Keratinocyte (primary cell): Measurements from ENCODE around the gene EPHB1. TPM values are rescaled to one million over a fixed set of nuclear protein-coding genes. Genes with fewer than 3 reads are reported as not detected.

ENCODE experiments used
- DNase-seq: peaks from one replicate; pipeline ENCODE4 v3.0.0-alpha.2; 2011; ENCODE audit warnings: low read depth, missing footprints, low spot score
- FAIRE-seq: peaks from 2 replicates; lab custom pipeline; 2011; peaks lifted over from hg19 to GRCh38; lab: Jason Lieb, UNC
- H2AFZ ChIP-seq: 2 replicates; pipeline ENCODE4 v1.6.0; 2012; ENCODE audit warnings: low read length, control low read depth, inconsistent platforms; ENCODE audit not compliant: control insufficient read depth
- H3K27ac ChIP-seq: 2 replicates; pipeline ENCODE4 v1.5.1; 2011; ENCODE audit warnings: low read length; ENCODE audit not compliant: control insufficient read depth, insufficient read depth
- H3K27me3 ChIP-seq: 3 replicates; pipeline ENCODE4 v1.6.0; 2011; ENCODE audit warnings: low read length; ENCODE audit not compliant: control insufficient read depth, insufficient read depth; ENCODE audit errors: extremely low read depth
- H3K36me3 ChIP-seq, 2 experiments: 2 replicates in 1 of 2; 3 replicates in 1 of 2; pipeline ENCODE4 v1.5.1; 2011; ENCODE audit warnings: low read length in 2 of 2, mild to moderate bottlenecking in 1 of 2; ENCODE audit not compliant: control insufficient read depth in 2 of 2, insufficient read depth in 2 of 2; ENCODE audit errors: extremely low read depth in 1 of 2
- H3K4me1 ChIP-seq: 3 replicates; pipeline ENCODE4 v1.5.1; 2011; ENCODE audit warnings: low read length; ENCODE audit not compliant: control insufficient read depth, insufficient read depth; ENCODE audit errors: extremely low read depth
- H3K4me2 ChIP-seq: 3 replicates; pipeline ENCODE4 v1.6.0; 2011; ENCODE audit warnings: low read depth, low read length; ENCODE audit not compliant: control insufficient read depth, insufficient read depth; ENCODE audit errors: extremely low read depth
- H3K4me3 ChIP-seq, 3 experiments: fragments of 200-600 bp in 1 of 3; sonication (generic) in 1 of 3; 2 replicates in 2 of 3; 3 replicates in 1 of 3; pipeline ENCODE4 v1.5.1; 2011 to 2016; ENCODE audit warnings: low read length in 3 of 3, mild to moderate bottlenecking in 3 of 3, control low read depth in 2 of 3, inconsistent platforms in 1 of 3, low read depth in 1 of 3, mixed read lengths in 1 of 3, mixed run types in 1 of 3, moderate library complexity in 1 of 3; ENCODE audit not compliant: control insufficient read depth in 2 of 3, insufficient read depth in 2 of 3; ENCODE audit errors: extremely low read depth in 1 of 3
- H3K79me2 ChIP-seq: 2 replicates; pipeline ENCODE4 v1.6.0; 2012; ENCODE audit warnings: low read length; ENCODE audit not compliant: control insufficient read depth, insufficient read depth
- H3K9ac ChIP-seq: 3 replicates; pipeline ENCODE4 v1.6.0; 2011; ENCODE audit warnings: low read length; ENCODE audit not compliant: control insufficient read depth, insufficient read depth; ENCODE audit errors: extremely low read depth
- H3K9me1 ChIP-seq: 3 replicates; pipeline ENCODE4 v1.6.0; 2011; ENCODE audit warnings: low read length; ENCODE audit not compliant: control insufficient read depth, insufficient read depth; ENCODE audit errors: extremely low read depth
- H3K9me3 ChIP-seq: 2 replicates; pipeline ENCODE4 v1.5.1; 2012; ENCODE audit warnings: low read depth, low read length; ENCODE audit not compliant: control insufficient read depth
- H4K20me1 ChIP-seq: 3 replicates; pipeline ENCODE4 v1.6.0; 2011; ENCODE audit warnings: low read length; ENCODE audit not compliant: control insufficient read depth, insufficient read depth; ENCODE audit errors: extremely low read depth
- EZH2 ChIP-seq: IDR thresholded peaks from one replicate; pipeline ENCODE4 v1.6.1; 2012; ENCODE audit warnings: inconsistent platforms, mild to moderate bottlenecking, low read length, moderate library complexity
- dilution Hi-C: fragments of 300-500 bp; cut with MboI; formaldehyde crosslinking; loops from one replicate; pipeline ENCODE4 v1.7.0; 2020; ENCODE audit warnings: low sequenced_read_pairs; ENCODE audit not compliant: extremely low pct_ligation_motif_present
- polyA plus RNA-seq, 5 experiments: library from polyadenylated mRNA; depleted of rRNA in 3 of 5; stranded (reverse) in 3 of 5; stranded (forward) in 1 of 5; unstranded in 1 of 5; fragments of >200 nt; gene quantifications; 1 replicate in 1 of 5; 2 replicates in 3 of 5; 3 replicates in 1 of 5; pipeline versions ENCODE4 v1.2.1 to v1.2.3, GENCODE V29; 2011 to 2012; ENCODE audit warnings: missing spikeins in 2 of 5, low read depth in 1 of 5, low replicate concordance in 1 of 5
- TF ChIP-seq, protein P1 (sequence below), 3 experiments: IDR thresholded peaks in 1 of 3; conservative IDR thresholded peaks in 1 of 3; optimal IDR thresholded peaks in 1 of 3; 2 replicates in 2 of 3; 3 replicates in 1 of 3; pipeline versions ENCODE3 to v1.5.1; 2011; ENCODE audit warnings: low read length in 3 of 3, mild to moderate bottlenecking in 3 of 3, moderate library complexity in 2 of 3, control low read depth in 1 of 3, inconsistent platforms in 1 of 3; ENCODE audit not compliant: insufficient read depth in 2 of 3; ENCODE audit errors: extremely low read depth in 1 of 3

Gene EPHB1
- polyA plus RNA-seq, 1 donor (not counting 4 experiments of a cell fraction or from before 2014, with no cell fraction given), result 0.01 TPM

DNA sequence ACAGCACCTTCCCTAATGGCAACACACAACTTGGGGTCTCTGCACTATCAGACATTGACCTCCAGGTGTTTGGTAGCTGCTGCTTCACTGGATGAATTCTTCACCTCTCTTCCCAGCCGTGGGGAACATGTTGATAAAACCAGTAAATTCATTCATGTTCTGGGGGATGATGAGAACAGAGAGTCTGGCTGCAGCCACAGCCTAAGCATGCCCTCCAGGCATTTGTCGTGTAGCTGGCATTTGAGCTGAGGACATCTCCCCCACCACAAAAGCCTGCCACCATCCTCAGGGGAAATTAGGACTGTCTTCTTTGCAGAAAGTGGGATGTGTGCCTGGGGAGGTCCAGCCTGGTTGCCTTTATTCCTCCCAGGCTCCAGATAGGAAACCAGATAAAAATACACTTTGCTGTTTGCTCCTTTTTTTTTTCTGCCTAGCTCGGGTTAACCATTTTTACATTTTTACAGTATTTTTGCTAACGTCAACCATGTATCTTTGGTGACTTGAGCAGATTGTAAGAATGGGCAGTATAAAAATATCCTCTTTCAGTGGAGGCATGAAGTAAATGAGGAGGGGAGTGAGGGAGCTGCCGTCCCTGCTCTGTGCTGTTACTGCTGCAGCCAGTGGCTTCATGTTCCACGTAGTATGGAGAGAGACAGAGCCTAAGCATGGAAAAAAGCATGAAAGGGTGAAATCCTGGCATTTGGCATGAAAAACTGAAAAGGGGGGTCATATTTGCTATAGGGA lies 444.0 kb downstream of the EPHB1 start:
- no peak for DNase-seq
- H3K79me2 ChIP-seq, result no peaks in the 10 kb centered on the region
- no peak for FAIRE-seq

DNA sequence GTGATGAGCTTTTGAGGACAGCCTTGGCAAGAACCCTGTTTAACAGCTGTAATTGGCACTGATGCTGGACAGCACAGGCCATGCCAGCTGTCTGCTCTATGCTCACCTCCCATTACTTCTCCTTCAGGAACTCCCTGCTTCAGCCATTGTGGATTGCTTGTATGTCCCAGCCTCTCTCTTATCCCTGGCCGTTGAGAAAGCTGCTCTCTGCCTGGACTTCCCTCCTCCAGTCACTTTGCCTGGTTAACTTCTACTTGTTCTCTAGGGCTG lies 444.5 kb downstream of the EPHB1 start:
- Histone ChIP-seq H4K20me1 (no peaks in the 10 kb centered on the region), H3K4me1 (no peaks in the 10 kb centered on the region), H3K79me2 (no peaks in the 10 kb centered on the region), H3K27me3 (no peaks in the 10 kb centered on the region), H3K4me3 (no peak overlapping the region), H3K27ac (no peak overlapping the region), H3K9me1 (no peaks in the 10 kb centered on the region), H3K9me3 (no peaks in the 10 kb centered on the region), H3K4me2 (no peak overlapping the region), H2AFZ (no peak overlapping the region), H3K36me3 (no peaks in the 10 kb centered on the region), H3K9ac (no peak overlapping the region)
- FAIRE-seq (no peak), DNase-seq (no peak)
- dilution Hi-C loops, result no loop called here
- TF ChIP-seq, protein P1, sequence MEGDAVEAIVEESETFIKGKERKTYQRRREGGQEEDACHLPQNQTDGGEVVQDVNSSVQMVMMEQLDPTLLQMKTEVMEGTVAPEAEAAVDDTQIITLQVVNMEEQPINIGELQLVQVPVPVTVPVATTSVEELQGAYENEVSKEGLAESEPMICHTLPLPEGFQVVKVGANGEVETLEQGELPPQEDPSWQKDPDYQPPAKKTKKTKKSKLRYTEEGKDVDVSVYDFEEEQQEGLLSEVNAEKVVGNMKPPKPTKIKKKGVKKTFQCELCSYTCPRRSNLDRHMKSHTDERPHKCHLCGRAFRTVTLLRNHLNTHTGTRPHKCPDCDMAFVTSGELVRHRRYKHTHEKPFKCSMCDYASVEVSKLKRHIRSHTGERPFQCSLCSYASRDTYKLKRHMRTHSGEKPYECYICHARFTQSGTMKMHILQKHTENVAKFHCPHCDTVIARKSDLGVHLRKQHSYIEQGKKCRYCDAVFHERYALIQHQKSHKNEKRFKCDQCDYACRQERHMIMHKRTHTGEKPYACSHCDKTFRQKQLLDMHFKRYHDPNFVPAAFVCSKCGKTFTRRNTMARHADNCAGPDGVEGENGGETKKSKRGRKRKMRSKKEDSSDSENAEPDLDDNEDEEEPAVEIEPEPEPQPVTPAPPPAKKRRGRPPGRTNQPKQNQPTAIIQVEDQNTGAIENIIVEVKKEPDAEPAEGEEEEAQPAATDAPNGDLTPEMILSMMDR (optimal IDR thresholded peaks at IDR 0.05 in 1 of 3, IDR thresholded peaks at IDR 0.05 in 1 of 3, conservative IDR thresholded peaks at IDR 0.05 in 1 of 3; ENCODE audit: extremely low read depth in 1 of 3, insufficient read depth in 2 of 3, low read length in 3 of 3), result no peak
- TF ChIP-seq EZH2, result no peak

More for the DNA sequence above, 444.0 kb downstream of the EPHB1 start:
- Histone ChIP-seq H3K4me2 (no peak overlapping the region), H3K4me1 (no peaks in the 10 kb centered on the region), H3K9me3 (no peaks in the 10 kb centered on the region), H3K36me3 (no peaks in the 10 kb centered on the region), H3K27ac (no peak overlapping the region), H3K4me3 (no peak overlapping the region), H4K20me1 (no peaks in the 10 kb centered on the region), H3K27me3 (no peaks in the 10 kb centered on the region), H3K9me1 (no peaks in the 10 kb centered on the region), H2AFZ (no peak overlapping the region), H3K9ac (no peak overlapping the region)
- dilution Hi-C loops, result no loop called here
- no peak for TF ChIP-seq EZH2
- TF ChIP-seq, protein P1 (optimal IDR thresholded peaks at IDR 0.05 in 1 of 3, IDR thresholded peaks at IDR 0.05 in 1 of 3, conservative IDR thresholded peaks at IDR 0.05 in 1 of 3; ENCODE audit: extremely low read depth in 1 of 3, insufficient read depth in 2 of 3, low read length in 3 of 3), result no peak
